Skin epidermis (tissue), 12 donors: ENCODE data around the gene FAM234A.
A peak's percentile ranks its signal among the peaks of the same experiment; 100 is the strongest.

ENCODE experiments used
- H3K27ac ChIP-seq, 21 experiments: fragments of 200-600 bp; sonication (generic) in 11 of 21; one replicate each; pipeline ENCODE4 v1.5.0; 2020; ENCODE audit warnings: mild to moderate bottlenecking in 3 of 21, inconsistent platforms in 2 of 21, moderate library complexity in 2 of 21
- H3K4me3 ChIP-seq, 7 experiments: fragments of 200-600 bp; sonication (generic) in 2 of 7; one replicate each; pipeline ENCODE4 v1.5.0; 2020; ENCODE audit warnings: inconsistent platforms in 2 of 7, mild to moderate bottlenecking in 2 of 7, moderate library complexity in 1 of 7

The FAM234A gene

DNA sequence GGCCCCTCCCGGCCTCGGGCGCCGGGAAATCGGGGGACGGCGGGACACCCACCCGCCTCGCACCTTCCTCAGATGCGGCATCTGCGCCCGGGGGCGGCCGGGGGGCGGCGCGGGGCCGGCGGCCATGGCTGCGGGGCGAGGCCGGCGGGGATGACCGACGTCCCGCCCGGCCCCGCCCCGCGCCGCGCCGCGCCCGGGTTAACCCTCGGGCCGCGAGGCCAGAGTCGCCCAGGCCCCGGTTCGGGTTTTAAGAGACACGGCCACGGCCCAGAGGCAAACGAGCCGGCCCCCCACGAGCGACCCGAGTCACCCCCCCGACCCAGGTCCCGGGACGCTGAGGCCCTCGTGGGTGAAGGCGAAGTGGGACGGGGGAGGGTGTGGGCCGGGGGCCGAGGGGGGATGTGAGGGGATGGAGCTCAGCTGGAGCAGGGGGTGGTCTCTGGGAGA, 41.2 kb downstream of the FAM234A start, which contains the start of gene RGS11:
Gene RGS11, minus strand, starts transcription at position 159 of the 447 bp plus-strand sequence. Its CDS starts 33 bp downstream, at position 126.
- Histone ChIP-seq H3K27ac (peak within 1 kb of the TSS in 2 of 21 experiments; percentile 2 to 8), H3K4me3 (peak within 1 kb of the TSS; percentile 1 to 41 (median 24))

DNA sequence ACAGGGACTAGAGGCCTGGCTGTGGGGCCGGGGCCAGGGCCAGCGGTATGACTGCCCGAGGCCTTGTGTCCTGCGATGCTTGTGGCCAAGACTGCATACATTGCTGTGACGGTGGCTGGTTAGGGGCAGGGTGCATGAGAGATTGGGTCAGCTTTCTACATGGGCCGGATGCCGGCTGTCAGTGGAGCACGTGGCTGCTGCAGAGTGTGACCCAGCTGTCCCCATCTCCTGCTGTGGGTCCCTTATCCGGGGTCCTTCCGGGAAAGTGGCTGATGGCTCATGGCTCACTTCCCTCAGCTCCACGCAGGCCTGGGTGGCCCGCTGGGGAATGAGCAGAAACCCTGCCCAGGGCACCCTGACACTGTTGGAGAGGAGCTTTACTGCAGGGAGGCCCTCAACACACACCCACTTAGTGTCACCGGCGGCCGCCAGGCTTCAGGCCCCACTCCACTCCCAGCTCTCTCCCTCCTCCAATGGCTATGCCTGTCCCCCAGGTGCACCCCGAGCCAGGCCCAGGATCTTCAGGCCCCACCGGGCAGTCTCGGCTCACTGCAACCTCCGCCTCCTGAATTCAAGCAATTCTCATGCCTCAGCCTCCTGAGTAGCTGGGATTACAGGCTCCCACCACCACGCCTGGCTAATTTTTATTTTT, 41.9 kb downstream of the FAM234A start:
- Histone ChIP-seq H3K4me3 (no peak overlapping the region), H3K27ac (no peak overlapping the region)

DNA sequence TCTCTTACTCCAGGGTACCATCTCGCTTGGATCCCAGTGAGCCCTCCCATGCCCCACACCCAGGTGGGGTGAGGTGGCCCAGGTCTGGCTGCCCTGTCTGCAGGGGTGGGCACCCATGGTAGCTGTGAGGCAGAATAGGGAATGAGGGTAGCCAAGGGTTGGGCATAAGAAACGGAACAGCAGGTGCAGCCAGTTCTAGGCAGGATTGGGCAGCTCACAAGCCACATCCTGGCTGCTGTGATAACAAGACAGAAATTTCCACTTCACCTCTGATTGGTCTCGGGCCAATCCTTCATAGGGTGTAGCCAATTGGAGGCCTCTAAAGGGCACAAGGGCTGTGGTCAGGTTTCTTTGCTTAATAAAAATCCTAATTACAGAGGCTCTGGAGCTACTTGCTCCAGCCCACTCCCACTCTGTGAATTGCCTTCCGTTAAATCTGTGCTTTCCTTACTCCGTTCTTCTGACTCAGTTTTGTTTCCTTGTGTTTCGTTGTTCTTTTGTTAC, 44.3 kb downstream of the FAM234A start:
- Histone ChIP-seq H3K27ac (no peak overlapping the region), H3K4me3 (no peak overlapping the region)

DNA sequence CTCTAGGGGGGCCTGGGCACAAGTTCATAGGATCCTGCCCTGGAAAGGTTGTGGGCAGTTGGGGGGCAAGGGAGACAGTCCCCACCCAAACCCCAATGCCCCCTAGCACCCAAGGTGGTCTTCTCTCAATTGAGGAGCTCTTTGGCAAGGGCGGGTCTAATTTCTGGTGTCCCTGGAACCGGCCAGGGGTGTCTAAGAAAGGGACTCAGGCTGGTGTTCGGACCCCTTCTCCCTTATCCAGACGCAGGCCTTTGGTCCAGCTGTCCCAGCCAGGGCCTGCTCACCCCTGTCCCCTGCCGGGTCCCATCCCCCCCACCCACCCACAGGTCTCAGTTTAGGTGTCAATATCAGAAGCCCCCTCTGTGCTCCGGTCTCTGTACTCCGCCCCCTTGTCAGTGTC, 44.9 kb downstream of the FAM234A start:
- H3K27ac ChIP-seq, result no peak overlapping the region
- no peak overlapping the region for H3K4me3 ChIP-seq

DNA sequence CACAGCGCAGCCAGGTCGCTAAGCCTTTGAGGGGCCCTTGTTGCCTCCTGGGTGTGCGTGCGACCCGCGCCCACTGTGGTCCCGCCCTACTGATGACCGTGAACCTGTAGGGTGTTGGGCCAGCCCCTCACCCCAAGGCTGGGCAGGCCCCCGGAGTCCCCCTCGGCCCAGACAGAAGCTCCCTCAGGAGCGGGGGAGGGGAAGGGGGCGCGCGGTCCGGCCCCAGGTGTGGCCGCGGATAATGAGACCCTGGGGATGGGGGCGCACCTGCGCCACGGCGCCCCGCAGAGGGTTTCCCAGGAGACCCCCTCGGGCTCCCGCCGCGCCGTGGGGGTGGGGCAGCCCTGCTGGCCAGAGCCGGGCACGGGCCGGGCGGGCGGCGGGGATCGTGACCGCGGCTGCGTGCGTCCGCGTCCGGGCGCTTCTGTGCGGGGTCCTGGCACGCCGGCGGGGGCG, 45.4 kb downstream of the FAM234A start:
- Histone ChIP-seq H3K27ac (no peak overlapping the region), H3K4me3 (no peak overlapping the region)

DNA sequence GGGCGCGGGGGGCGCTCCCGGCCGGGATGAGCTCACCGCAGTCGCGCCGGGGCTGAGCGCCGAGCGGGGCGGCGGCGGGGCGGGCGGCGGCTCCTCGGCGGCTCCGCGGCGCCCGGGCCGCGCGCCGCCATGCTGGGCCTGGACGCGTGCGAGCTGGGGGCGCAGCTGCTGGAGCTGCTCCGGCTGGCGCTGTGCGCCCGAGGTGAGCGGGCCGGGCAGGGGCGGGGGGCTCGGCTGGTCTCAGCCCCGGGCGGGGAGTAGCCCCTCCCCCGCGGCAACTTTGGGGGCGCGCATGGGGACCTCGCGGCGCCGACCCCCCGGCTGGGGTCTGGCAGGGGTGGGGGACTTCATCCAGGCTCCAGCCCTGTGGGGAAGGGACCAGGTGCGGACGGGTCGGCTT, 45.9 kb downstream of the FAM234A start, which contains the start of gene ARHGDIG:
Gene ARHGDIG, plus strand, starts transcription at position 40 of the 400 bp plus-strand sequence. Its CDS starts 90 bp downstream, at position 130.
- Histone ChIP-seq H3K27ac (peak within 1 kb of the TSS in 2 of 21 experiments; percentile 55 to 62), H3K4me3 (peak within 1 kb of the TSS in 1 of 7 experiments; percentile 27)

DNA sequence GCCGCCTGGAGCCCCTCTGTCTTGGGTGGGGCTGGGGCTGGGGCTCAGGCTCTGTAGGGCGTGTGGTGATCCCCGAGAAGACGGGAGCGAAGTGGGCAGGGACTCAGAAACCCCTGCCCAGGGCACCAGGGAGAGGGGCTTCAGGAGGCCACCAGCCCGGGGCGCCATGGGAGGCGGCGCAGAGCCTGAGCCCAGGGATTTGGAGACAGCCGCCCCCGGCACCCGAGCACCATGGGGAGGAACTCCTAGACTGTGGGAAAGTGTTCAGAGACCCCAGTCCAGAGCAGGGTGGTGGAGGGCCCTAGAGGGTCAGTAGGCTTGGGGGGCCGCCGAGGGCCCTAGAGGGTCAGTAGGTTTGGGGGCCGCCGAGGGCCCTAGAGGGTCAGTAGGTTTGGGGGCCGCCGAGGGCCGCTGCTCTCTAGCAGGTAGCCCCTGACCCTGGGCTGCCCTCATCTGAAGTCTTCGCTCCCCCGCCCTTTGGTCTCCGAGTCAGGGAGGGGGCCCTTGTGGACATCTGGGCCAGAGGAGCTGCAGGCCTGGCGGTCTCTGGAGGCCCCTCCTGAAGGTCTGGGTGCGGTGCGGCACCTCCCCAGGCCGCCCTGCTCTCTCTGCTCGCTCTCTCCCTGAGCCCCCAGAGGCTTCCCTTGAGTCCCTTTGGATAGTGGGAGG, 46.5 kb downstream of the FAM234A start:
- Histone ChIP-seq H3K27ac (peak overlapping the region in 2 of 21 experiments; percentile 55 to 62), H3K4me3 (peak overlapping the region in 1 of 7 experiments; percentile 27)

DNA sequence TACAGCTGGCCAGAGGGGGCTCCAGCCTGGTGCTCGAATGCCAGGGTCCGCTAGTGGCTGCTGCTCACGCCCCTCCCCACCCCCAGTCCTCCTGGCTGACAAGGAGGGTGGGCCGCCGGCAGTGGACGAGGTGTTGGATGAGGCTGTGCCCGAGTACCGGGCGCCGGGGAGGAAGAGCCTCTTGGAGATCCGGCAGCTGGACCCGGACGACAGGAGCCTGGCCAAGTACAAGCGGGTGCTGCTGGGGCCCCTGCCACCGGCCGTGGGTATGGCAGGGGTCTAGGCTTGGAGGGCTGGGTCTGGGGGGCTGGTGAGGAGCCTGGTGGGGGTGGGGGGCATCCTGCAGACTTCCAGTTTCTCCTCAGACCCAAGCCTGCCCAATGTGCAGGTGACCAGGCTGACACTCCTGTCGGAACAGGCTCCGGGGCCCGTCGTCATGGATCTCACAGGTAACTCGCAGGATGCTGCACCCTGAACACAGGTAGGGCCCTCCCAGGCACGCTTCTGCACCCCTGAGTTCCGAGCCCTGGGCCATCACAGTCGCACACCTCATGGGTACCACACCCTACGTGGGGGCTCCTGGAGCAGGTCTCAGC, 47.1 kb downstream of the FAM234A start:
- no peak overlapping the region for H3K4me3 ChIP-seq
- no peak overlapping the region for H3K27ac ChIP-seq

DNA sequence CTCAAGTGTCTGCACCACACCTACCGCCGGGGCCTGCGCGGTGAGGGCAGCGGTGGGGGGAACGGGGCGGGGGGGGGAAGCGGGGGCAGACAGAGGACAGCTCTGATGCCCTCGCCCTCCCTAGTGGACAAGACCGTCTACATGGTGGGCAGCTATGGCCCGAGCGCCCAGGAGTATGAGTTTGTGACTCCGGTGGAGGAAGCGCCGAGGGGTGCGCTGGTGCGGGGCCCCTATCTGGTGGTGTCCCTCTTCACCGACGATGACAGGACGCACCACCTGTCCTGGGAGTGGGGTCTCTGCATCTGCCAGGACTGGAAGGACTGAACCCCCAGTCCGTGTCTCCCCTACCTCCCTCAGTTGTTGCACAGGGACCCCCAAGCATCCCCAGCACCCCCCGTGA, 47.9 kb downstream of the FAM234A start:
- Histone ChIP-seq H3K4me3 (no peak overlapping the region), H3K27ac (no peak overlapping the region)

DNA sequence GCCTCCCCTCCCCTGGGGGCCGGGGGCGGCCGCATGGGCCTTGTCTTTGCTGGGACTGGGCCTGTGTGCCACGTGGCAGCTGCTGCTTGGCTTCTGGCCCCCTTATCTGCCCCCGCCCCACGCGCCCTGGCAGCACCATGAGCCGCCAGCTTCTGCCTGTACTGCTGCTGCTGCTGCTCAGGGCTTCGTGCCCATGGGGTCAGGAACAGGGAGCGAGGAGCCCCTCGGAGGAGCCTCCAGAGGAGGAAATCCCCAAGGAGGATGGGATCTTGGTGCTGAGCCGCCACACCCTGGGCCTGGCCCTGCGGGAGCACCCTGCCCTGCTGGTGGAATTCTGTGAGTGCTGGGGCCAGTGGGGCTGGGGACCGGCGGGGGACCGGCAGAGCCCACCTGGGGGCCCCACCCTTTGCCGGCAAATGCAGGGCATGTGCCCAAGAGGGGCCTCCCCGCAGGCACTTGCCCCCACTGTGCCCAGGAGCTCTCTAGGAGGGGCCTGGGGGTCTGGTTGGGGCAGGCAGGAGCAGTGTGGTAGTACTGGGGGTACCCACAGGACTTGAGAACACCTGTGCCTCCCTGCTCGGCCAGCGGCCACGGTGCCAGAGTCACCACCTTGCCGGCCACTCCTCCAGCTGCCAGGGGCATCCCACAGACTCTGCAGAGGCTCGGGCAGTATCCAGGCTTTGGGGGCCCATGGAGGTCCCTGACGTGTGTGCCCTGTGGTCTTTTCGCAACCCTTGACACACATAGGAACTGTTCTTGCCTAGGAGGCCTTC, 48.6 kb downstream of the FAM234A start, which contains the start of gene PDIA2:
Gene PDIA2, plus strand, starts transcription at position 132 of the 773 bp plus-strand sequence. Its CDS starts 6 bp downstream, at position 138.
- Histone ChIP-seq H3K4me3 (no peak within 1 kb of the TSS), H3K27ac (no peak within 1 kb of the TSS)

DNA sequence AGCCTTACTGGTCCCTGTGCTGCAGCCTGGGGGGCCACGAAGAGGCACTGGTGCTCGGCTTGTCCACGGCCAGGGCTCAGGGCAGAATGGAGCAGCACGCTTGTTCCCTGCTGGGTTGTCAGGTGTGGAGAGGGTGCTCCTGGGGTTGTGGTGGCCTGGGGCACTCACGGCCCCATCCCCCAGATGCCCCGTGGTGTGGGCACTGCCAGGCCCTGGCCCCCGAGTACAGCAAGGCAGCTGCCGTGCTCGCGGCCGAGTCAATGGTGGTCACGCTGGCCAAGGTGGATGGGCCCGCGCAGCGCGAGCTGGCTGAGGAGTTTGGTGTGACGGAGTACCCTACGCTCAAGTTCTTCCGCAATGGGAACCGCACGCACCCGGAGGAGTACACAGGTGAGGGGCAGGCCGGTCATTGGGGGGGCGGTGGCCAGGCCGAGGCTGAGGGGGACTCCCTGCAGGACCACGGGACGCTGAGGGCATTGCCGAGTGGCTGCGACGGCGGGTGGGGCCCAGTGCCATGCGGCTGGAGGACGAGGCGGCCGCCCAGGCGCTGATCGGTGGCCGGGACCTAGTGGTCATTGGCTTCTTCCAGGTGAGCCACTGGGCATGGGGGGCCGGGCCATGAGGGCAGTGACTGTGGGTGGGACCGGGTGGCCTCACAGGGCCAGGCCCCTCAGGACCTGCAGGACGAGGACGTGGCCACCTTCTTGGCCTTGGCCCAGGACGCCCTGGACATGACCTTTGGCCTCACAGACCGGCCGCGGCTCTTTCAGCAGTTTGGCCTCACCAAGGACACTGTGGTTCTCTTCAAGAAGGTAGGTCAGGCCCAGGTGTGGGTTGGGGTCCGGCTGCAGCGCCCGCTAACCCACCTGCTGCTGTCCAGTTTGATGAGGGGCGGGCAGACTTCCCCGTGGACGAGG, 49.8 kb downstream of the FAM234A start:
- H3K27ac ChIP-seq, result no peak overlapping the region
- no peak overlapping the region for H3K4me3 ChIP-seq

DNA sequence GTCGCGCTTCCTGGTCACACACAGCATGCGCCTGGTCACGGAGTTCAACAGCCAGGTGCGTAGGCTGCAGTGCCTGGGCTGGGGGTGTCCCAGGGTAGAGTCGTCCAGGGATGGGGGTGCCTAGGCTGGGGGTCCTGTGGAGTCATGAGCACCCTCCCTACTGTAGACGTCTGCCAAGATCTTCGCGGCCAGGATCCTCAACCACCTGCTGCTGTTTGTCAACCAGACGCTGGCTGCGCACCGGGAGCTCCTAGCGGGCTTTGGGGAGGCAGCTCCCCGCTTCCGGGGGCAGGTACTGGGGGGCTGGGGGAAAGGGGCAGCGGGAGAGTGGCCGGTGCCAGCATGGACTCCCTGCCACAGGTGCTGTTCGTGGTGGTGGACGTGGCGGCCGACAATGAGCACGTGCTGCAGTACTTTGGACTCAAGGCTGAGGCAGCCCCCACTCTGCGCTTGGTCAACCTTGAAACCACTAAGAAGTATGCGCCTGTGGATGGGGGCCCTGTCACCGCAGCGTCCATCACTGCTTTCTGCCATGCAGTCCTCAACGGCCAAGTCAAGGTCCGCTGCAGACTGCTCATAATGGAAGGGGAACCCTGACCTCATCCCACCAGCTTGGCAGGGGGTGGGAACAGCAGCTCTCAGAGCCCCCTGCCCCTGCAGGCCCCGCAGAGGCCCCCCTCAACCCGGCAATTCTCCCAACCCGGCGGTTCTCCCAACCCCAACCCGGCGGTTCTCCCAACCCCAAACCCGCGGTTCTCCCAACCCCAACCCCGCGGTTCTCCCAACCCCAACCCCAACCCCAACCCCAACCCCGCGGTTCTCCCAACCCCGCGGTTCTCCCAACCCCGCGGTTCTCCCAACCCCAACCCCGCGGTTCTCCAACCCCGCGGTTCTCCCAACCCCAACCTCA, 50.8 kb downstream of the FAM234A start:
- H3K27ac ChIP-seq, result no peak overlapping the region
- no peak overlapping the region for H3K4me3 ChIP-seq

DNA sequence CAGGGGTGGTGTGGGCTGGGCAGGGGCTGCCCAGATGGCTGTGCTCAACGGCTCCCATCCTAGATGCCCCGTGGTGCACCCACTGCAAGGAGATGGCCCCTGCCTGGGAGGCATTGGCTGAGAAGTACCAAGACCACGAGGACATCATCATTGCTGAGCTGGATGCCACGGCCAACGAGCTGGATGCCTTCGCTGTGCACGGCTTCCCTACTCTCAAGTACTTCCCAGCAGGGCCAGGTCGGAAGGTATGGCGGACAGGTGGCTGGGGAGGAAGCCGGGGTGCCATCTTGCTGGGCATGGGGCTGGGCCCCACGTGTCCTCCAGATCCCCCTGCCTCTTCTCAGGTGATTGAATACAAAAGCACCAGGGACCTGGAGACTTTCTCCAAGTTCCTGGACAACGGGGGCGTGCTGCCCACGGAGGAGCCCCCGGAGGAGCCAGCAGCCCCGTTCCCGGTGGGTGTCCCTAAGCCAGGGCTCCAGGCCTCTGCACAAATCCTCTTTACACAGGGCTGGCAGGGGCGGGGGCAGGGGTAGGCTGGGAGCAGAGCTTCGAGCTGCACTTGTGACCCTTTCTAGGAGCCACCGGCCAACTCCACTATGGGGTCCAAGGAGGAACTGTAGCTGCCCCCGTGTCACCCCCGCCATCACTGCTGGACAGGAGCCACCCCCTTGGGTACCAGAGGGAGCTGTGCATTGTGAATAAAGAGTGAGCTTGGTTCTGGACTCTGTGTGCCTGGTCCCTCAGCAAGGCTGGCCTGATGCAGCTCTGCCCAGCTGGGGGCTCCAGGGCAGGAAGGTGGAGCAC, 52.1 kb downstream of the FAM234A start:
- Histone ChIP-seq H3K27ac (no peak overlapping the region), H3K4me3 (no peak overlapping the region)

DNA sequence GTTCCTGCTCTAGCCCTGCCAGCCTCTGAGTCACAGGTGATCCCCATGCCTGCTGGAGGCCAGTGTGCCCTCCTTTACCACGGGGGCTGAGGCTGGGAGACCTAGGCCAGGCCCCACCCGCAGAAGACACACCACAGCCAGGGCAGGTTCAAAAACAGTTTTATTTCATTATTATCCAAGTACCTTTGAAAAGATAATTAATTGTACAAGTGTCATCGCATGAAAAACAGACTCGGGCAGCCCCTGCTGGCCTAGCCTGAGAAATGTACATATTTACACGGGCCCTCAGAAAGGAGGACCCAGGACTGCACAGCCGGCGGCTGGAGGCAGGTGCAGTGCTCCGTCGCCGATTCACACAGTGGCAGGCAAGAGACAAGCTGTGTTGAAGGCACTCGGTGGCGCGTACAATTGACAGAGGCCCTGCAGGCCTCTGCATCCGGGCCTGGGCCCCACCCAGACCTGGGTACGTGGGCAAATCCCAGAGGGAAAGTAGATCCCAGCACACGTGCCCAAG, 52.7 kb downstream of the FAM234A start:
- H3K27ac ChIP-seq, result no peak overlapping the region
- H3K4me3 ChIP-seq, result no peak overlapping the region

DNA sequence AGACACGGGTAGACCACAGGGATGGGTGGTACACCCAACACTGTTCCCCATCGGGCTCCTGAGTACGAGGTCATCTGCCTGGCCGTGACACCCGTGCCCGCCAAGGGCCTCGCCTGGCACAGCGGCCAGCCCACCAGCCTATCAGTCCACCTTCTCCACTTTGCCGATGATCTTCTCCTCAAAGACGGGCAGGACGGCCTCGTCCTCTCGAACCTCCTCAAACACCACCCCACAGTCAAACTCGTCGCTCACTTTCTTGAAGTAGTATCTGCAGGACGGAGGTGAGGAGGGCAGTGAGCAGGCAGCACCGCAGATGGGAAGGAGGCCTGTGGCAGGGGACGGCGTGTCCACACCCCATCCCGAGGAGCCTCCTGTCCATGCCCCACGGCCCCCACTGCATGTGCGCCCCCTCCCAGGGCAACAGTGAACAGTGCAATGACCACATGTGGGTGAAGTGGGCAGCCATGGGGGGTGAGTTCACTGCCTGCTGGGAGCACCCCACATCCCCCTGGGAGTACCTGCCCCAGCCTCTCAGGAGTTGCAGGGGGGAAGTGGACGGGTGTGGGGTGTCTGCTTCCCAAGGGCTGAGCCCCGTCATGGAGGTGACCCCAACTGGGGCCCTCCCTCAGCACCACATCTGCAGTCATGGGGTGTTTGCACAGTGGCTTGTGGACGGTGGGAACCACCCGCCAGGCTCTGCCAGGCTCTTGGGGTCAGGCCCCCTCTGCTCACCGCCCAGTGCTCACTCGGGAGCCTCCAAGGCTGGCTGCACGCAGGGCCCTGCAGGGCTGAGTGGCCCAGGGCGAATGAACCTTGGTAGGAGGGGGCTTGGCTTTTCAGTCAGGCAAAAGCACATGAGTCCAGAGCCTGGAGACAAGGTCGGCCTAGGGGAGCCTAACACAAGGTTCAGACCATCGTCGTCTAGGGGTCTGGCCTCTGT, 53.6 kb downstream of the FAM234A start:
- no peak overlapping the region for H3K27ac ChIP-seq
- no peak overlapping the region for H3K4me3 ChIP-seq
